ENCODE results near the gene H2AZ2.
"Not testable (repeated sequence)": the region's sequence is repeated elsewhere in the genome, so short reads cannot be mapped to it uniquely, and the experiment has no call there.

The H2AZ2 gene

DNA sequence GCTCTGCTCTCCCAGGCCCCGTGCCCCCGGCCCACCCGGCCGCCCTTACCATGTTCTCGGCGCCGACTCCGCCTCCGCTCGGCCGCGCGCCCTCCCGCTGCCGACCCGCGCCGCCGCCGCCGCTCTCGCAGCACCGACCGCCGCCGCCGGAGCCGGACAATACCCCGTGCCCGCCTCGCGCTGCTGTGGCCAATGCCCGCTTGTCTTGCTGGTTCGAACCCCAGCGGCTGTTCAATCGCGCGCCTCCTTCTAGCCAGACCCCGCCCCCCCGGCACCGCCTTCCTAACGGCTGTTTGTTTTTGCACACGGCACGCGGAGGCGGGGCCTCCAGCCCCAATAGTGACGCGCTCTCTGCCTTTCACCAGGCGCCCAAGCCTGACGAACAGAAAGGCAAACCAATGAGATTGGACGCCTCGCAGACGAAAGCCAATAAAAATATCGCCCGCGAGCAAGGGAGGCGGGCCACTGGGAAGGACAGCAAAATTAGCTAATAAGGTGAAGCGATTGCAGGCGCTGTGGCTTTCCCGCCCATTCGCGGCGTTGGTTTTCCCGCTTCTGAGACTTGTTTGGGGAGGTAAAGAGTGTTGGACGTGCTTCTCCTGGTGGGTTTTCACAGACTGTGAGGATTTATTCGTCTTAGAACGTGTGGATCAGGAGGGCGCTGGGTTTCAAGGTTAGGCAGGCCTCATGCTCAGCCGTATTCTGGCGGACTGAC lies at the start of gene H2AZ2:
Gene H2AZ2, minus strand, starts transcription at position 168 of the 715 bp plus-strand sequence. Its CDS starts 116 bp downstream, at position 52.
- peak; percentile 99 for DNase-seq (ENCODE audit: low spot score)

DNA sequence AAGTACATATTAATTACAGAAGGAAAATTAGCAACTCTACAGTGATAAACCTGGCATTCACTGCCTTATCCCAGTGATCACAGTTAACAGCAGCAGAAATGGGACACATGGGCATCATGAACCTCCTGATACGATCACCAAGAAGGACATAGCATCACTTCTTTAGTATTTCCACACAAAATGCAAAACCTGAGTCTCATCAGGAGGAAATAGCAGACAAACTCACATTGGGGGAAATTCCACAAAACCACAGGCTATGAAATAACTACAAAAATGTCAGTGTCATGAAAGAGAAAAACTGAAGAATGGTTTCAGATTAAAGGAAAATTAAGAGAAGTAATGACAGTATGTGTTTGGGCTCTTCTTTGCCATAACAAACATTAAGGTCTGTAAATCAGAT lies 49.4 kb upstream of the H2AZ2 start:
- DNase-seq (ENCODE audit: low spot score) = no peak

DNA sequence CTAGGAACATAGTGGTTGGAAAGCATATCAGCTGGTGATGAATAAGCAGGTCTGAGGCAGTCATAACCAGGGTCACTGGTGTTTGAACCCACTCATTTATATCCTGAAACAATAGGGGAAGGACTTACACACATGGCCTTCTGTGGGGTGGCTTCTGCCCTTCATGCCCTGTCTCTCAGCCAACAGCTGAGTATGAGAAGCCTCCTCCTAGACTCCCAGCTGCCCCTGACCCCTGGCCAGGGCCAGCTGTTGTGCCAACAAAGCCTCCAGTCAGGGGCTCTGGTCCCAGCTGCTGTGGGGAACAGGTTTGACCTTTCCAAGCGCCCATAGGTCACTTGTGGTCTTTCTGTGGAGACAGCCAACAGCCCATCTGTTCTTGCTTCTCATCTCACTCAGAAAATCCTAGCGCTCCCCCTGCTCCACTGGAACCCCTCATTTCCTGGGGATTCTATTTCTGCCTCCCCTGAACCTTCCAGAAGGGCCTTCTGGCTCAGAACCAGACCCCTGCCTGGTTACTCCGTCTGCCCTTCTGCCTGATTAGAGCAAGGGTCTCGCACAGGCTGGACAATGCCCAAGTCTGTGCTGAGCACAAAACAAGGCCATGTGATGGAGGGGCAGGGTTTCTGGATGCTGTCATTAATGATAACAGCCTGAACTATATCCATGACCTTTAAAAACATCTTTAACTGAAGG lies 47.1 kb upstream of the H2AZ2 start:
- no peak for DNase-seq (ENCODE audit: low spot score)

DNA sequence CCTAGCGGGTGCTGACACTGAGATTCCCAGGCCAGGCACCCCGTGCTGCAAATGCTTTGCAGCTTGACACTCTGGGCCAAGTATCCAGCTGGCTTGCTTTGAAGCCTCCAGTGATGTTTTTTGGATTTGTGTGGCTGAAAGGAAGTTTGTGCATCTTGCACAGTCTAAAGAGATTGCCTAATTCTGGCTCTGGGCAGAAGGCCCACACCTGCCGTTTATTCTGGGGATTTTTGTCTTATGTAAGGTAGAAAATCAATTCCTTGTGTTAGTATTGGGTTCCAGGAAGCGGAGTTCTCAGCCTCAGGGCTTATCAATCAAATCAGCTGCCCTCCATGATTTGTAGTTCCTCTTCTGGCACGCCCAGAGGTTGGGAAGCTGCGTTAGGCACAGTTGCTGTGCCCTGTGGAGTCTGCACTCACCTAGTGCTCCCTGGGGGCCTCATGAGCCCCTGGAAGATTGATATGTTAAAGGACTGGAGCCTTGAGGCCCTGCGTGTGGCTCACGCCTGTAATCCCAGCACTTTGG lies 45.9 kb upstream of the H2AZ2 start:
- no peak for DNase-seq (ENCODE audit: low spot score)

DNA sequence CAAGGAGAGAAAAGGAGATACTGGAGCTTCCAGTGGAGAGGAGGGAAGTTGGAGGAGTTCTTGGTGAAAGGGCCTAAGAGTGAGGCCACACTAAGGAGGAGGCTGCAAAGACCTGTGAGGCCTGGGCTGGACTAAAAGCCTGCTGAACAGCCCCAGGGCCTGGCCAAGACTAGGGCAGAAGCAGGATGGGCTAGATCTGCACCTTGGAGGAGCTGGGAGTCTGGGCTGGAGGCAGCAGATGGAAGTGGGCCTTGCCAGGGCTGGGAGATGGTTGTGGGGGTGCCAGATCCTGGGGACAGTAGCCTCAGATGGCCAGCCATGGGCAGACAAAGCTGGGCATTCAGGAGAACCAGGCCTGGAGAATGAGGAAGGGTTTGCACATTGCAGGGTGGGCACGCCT lies 43.9 kb upstream of the H2AZ2 start:
- no peak for DNase-seq (ENCODE audit: low spot score)

DNA sequence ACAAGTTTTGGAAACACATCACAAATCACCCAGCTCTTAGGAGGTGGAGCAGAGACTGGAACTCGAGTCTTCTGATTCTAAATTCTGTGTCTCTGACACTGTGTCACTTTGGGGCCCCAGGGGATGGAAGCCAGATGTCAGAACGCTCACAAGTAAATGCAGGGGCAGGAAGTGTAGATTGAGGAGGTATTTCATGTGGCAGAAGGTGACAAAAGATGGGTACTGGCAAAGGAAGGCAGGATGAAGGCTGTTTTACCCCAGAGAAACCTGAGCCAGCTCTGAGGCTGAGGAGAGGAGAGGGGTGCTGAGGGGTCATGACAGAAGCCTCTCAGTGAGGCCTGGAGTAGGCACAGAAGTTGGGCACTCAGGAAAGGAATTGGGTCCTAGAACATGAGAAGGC lies 43.5 kb upstream of the H2AZ2 start:
- no peak for DNase-seq (ENCODE audit: low spot score)

DNA sequence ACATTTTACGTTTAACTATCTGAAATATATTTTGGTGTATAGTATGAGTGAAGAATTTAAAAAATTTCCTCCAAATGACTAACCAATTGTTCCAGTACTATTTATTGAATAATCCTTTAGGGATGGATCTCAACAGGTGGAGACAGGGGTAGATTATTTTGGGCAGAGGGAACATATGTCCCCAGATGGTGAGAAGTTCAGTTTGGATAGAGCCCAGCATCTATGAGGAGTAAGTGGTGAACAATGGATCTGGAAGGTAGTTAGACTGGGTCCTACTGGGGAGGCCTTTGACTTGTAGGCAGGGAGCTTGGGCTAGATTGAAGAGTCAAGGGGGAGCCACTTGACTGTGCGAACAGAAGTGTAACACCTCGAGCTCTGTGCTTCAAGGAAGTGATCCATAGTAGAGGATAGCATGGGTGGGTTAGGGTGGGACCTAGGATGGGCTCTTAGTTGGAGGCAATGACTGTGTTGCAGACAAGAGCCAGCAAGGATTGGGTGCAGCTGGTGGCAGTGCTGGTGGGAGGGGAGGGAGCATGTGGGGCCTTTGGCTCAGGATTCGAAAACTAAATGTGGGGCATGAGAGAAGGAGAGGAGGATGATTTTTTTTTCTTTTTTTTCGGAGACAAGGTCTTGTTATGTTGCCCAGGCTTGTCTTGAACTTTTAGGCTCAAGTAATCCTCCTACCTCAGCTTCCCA lies 41.3 kb upstream of the H2AZ2 start:
- DNase-seq (ENCODE audit: low spot score) = no peak

DNA sequence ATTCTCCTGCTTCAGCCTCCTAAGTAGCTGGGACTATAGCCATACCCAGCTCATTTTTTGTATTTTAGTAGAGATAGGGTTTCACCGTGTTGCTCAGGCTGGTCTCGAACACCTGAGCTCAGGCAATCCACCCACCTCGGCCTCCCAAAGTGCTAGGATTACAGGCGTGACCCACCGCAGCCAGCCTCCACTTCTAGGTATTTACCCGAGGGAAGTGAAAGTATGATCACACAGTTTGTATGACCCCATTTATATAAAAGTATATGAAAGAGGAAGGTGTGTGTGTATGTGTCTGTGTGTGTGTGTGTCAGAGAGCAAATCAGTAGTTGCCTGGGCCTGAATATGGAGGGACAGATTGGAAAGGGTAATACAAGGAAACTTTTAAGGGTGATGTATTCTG lies 39.4 kb upstream of the H2AZ2 start:
- no peak for DNase-seq (ENCODE audit: low spot score)

DNA sequence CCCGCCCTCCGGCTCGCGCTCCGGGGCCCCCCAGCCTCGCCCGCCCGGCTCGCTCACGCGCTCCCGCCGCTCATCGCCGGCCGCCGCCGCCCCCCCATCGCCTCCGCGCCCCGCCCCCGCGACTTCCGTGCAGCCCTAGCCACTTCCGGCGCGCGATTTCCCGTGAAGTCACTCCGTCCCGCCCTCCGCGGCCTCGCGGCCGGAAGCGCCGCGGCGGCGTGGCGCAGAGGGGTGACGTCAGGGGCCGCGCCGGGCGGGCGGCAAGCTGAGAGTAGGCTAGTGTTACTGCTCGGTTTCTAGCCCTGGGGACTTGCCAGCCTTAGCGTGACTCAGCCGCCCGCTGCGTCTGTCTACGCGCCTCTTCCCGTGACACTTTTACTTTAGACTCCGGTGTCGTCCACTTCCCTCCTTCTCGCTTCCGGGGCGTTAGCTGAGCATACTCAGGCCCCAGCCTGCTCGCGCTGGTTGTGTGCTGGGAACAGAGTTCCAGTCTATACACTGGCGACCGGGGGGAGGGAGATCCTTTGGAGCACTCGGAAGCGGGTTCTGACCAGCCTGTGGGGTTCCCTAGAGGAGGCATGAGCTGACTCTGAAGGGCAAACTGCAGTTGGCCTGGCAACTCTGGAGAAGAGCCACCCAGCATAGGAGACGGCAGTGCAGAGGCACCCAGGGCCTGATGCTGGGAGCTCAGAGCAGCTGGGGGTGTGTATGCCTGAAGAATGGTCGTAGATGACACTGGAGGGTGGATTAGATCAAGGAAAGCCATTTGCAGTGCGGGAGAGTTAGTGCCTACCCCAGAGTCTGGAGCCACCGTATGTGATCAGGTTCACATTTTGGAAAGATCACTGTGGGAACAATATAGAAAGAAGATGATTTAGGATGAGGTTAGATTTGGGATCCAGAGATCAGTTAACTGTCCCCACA lies 37.8 kb upstream of the H2AZ2 start, which contains the start of gene PURB:
Gene PURB, minus strand, starts transcription at position 137 of the 924 bp plus-strand sequence. CDS start 182 bp downstream, outside the sequence.
- DNase-seq (ENCODE audit: low spot score) = peak; percentile 97

DNA sequence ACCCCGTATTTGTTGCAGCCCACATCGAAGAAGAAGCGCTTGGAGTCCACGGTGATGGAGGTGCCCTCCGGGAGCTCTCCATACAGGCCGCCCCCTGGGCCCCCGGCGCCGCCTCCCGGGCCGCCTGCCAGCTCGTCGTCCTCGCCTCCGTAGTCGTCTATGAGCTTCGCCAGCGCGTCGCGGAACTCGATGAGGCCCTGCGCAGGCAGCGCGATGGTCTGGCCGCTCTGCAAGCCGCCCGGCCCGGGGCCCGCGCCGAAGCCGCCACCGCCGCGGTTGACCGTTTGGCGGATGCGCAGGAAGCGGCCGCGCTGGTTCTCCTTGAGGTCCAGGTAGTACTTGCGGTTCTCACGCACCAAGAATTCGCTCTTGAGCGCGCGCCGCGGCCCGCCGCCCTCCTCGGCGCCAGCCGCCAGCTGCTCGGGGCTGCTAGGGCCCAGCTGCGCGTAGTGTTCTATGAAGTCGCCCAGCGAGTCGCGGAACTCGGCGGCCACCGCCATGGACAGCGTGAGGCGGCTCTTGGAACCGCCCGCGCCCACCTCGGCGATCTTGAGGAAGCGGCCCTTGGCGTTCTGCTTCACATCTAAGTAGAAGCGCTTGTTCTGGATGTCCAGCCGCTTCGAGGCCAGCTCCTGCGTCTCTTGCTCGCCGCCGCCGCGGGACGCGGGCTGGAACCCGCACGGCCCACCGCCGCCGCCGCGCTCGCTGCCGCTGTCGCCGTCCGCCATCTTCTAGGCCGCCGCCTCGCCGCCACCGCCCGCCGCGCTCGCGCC lies 36.9 kb upstream of the H2AZ2 start:
- peak; percentile 87 for DNase-seq (ENCODE audit: low spot score)

DNA sequence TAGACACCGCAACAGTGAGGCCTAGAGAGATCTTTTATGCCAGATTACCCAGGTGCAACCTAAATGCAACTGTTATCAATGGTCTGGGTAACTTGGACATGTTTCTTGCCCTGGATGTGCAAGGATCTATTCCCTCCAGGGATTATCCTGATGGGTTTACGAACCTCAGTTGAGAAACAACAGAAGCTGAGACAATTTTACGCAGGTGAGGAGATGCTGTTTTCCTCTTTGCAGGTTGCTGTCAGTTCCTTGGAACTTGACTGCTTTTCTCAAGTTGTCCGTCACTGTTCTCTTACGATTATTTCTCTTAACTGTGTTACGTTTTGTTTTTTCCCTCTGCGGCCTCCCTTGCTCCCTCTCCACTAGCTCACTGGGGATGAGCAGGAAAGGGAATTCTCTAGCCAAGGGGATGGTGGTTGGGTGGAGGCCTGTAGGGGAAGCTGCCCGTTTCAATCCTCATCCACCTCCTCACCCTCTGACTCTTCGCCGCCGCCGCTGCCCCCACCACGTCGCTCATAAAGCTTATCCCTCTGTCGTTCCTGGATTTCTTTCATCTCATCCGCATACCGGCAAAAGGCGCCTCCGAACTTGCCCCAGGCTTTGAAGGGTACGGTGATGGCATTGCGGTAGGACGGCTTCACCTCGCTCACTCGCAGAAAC lies 36.2 kb upstream of the H2AZ2 start:
- DNase-seq (ENCODE audit: low spot score) = no peak

DNA sequence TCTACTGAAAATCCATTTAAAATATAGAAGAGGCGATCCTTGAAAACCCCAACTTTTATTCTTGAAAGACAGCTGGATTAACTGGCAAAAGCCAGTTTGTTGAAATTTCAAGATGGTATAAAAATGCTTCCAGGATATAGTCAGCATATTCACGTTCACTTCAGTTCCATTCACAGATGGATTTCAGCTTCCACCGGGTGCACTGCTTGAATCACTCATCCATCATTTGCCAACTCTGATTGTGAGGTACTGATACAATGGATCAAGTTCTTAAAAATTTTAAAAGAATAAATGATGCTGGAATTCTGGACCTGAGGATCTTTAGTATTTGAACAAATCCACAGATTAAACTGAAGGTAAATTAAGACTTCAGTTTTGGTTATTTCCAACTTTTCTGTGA lies 35.0 kb upstream of the H2AZ2 start:
- DNase-seq (ENCODE audit: low spot score) = no peak

DNA sequence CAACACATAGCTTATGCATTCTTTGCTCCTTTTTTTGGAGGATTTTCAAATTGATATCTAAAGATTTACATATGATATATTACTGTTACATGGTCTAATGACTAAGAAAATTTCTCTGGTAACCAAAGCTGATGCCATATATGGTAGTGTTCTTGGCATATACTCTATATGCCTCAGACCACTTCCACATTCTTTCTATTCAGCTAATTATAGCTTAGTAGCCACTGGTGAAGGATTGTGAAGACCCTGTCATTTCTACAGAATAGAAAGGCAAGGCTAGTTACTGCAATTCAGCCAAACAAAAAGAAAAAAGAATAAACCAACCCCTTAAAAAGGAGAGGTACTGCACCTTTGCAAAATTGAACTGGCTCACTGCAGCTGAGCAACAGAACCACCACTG lies 33.7 kb upstream of the H2AZ2 start:
- peak; percentile 49 for DNase-seq (ENCODE audit: low spot score)

DNA sequence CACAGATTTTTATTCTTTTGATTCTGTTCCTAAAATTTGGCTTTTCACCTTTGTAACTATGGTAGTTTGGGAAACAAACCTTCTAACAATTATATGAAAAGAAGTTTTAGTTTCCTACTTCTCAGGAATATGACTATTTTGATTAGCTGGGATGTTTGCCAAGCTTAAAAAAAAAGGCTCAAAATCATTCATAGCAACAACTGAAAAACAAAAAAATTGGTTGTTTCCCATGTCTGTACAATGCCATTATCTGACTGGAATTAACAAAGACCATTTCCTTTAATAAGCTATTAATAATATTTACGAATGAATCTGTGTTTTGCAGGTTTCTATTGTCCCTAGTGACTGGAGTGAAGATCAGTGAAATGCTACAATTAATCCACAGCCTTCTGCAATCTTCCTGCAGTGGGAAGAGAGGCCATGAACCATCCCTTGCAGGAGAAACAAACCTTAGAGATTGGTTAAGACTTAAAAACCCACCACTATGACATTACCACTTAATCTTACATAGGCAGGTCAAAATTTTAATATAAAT lies 33.2 kb upstream of the H2AZ2 start:
- no peak for DNase-seq (ENCODE audit: low spot score)

DNA sequence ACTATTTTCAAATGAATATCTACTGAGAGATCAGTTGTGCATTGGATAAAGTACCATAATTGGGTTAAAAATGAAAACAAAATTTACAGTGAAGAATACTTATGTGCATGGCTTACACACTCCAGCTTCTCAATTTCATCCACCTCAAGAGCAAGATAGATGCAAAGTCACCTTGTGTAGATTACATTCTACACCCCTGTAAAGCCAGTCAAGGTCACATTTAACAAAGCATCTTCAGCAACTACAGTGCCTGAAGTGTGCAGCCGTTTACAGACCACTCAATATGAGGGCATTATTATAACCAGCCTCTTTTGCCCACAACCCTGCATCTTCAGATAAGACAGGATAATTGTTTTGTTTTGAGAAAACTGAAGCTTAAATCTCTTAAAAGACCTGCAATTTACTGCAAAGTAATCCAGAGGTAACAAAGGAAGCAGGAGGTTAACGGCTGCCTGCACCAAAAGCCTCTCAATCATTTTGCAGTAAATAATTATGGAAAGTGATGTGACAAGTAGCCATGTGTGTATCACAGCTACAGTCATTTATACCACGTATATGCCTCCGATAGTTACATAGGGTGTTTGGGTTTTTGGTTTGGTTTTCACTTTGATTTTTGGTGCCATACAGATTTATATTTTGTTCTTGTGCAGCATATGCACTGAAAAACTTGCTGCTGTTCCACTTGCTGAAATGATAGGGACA lies 32.6 kb upstream of the H2AZ2 start:
- no peak for DNase-seq (ENCODE audit: low spot score)

DNA sequence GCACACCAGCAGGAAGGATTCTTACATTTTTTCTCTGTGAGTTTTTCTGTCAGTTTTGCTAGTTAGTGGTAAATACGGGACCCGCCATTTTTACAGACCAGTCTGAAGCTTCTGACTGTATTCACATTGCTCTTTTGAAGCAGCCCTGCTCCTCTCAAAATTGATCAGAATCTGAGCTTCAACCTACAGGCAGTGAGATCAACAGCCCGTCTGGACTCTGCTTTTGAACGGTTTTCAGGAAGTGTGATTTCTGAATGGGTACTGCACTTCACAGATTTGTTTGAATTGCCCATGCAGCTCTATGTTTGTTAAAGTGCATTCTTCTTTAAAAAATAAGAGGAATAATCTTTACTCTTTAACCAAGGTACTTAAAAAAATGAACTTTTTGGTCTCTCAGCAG lies 28.5 kb upstream of the H2AZ2 start:
- no peak for DNase-seq (ENCODE audit: low spot score)

DNA sequence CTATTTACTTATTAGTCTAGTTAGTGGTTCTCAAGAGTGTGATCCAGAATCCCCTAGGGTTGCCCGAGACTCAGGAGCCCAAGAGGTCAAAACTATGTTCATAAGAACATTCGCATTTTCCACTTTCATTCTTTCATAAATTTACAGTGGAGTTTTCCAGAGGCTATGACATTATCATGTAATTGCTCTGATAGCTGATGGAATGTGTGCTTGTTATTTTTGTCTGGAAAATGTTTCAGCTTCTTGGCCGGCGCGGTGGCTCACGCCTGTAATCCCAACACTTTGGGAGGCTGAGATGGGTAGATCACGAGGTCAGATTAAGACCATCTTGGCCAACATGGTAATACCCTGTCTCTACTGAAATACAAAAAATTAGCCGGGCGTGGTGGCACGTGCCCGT lies 27.4 kb upstream of the H2AZ2 start:
- DNase-seq (ENCODE audit: low spot score) = no peak

DNA sequence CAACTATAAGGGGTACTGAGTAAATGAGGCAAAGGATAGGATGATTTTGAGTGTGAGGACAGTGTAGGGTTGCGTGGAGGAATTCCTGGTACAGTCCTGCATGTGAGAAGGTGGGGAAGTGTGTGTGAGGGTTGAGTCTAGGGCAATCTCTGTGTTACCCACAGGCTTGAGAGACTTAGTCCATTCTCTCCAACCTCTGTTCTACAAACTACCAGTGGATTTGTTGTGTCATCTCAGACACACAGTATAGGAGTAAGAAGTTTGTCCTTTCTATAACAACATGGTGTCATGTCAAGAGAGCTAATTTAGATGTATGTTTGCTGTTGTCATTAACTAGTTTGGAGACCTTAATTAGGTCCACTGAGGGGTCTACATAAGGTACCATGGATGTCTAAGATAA lies 24.9 kb upstream of the H2AZ2 start:
- no peak for DNase-seq (ENCODE audit: low spot score)

DNA sequence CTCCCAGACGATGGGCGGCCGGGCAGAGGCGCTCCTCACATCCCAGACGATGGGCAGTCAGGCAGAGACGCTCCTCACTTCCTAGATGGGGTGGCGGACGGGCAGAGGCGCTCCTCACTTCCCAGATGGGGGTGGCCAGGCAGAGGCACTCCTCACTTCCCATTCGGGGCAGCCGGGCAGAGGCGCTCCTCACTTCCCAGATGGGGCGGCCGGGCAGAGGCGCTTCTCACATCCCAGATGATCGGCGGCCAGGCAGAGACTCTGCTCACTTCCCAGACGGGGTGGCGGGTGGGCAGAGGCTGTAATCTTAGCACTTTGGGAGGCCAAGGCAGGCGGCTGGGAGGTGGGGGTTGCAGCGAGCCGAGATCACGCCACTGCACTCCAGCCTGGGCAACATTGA lies 24.0 kb upstream of the H2AZ2 start:
- DNase-seq (ENCODE audit: low spot score) = not testable (repeated sequence)

Measured in GM03348 (cell line).